Osteocyte (in vitro differentiated cells): ENCODE data around the gene SLC11A1. TPM values are rescaled to one million over a fixed set of nuclear protein-coding genes. Genes with fewer than 3 reads are reported as not detected.

Experiments used
- DNase-seq: peaks from one replicate; pipeline ENCODE4 v3.0.0; 2021; ENCODE audit warnings: mixed read lengths; ENCODE audit not compliant: unreplicated experiment; ENCODE audit errors: extremely low spot score
- H3K27ac Mint-ChIP-seq: one replicate; pipeline ENCODE4 v1.8.0; 2021; ENCODE audit warnings: mild to moderate bottlenecking, mixed read lengths; ENCODE audit not compliant: unreplicated experiment
- H3K27me3 Mint-ChIP-seq: one replicate; pipeline ENCODE4 v1.8.0; 2021; ENCODE audit warnings: mixed read lengths; ENCODE audit not compliant: unreplicated experiment
- H3K36me3 Mint-ChIP-seq: one replicate; pipeline ENCODE4 v1.8.0; 2021; ENCODE audit warnings: mixed read lengths; ENCODE audit not compliant: unreplicated experiment
- H3K4me1 Mint-ChIP-seq: one replicate; pipeline ENCODE4 v1.8.0; 2021; ENCODE audit warnings: mixed read lengths; ENCODE audit not compliant: unreplicated experiment
- H3K4me3 Mint-ChIP-seq: one replicate; pipeline ENCODE4 v1.8.0; 2021; ENCODE audit warnings: mild to moderate bottlenecking, moderate library complexity, mixed read lengths; ENCODE audit not compliant: unreplicated experiment
- H3K9me3 Mint-ChIP-seq: one replicate; pipeline ENCODE4 v1.8.0; 2021; ENCODE audit warnings: mixed read lengths; ENCODE audit not compliant: unreplicated experiment
- total RNA-seq: library from RNA; stranded (reverse); gene quantifications from 2 replicates; pipeline ENCODE4 v1.2.1, GENCODE V29; 2021
- TF ChIP-seq, protein P1 (sequence below): fragments of 200-600 bp; sonication (generic); IDR thresholded peaks from 2 replicates; pipeline ENCODE4 v1.5.0; 2021; ENCODE audit warnings: antibody characterized with exemption, mild to moderate bottlenecking, moderate library complexity

Gene SLC11A1
- total RNA-seq, 1 donor from 2014 or later: 0.16 TPM

DNA sequence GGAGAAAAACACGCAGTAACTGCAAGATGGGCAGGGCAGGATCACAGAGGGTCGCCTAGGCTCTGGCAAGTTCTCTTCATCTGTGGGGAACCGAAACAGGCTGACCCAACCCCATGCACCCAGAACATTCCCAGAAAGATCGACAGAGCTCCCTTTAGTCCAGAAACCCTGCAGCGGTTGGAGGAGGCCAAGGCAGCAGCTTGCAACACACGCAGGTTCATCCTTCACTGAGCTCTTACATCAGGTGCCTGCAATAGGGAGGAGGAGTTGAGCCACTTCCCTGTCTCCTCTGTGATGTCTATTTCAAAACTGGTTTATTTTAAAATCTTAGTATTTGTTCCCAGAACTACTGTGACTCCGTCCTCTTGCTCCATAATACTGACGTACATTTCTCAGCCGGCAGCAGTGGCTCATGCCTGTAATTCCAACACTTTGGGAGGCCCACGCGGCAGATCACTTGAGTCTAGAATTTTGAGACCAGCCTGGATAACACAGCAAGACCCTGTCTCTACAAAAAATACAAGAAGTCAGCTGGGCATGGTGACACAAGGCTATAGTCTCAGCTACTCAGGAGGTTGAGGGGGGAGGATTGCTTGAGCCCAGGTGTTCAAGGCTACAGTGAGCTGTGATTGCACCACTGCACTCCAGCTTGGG is 11.5 kb upstream of the SLC11A1 start:
- Mint-ChIP-seq H3K9me3 (no peaks in the 10 kb centered on the region), H3K4me3 (no peak overlapping the region), H3K27ac (no peak overlapping the region), H3K27me3 (no peaks in the 10 kb centered on the region), H3K36me3 (no peaks in the 10 kb centered on the region), H3K4me1 (peaks cover 5% of the 10 kb centered on the region)
- no peak for DNase-seq
- TF ChIP-seq, protein P1, sequence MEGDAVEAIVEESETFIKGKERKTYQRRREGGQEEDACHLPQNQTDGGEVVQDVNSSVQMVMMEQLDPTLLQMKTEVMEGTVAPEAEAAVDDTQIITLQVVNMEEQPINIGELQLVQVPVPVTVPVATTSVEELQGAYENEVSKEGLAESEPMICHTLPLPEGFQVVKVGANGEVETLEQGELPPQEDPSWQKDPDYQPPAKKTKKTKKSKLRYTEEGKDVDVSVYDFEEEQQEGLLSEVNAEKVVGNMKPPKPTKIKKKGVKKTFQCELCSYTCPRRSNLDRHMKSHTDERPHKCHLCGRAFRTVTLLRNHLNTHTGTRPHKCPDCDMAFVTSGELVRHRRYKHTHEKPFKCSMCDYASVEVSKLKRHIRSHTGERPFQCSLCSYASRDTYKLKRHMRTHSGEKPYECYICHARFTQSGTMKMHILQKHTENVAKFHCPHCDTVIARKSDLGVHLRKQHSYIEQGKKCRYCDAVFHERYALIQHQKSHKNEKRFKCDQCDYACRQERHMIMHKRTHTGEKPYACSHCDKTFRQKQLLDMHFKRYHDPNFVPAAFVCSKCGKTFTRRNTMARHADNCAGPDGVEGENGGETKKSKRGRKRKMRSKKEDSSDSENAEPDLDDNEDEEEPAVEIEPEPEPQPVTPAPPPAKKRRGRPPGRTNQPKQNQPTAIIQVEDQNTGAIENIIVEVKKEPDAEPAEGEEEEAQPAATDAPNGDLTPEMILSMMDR: no peak

DNA sequence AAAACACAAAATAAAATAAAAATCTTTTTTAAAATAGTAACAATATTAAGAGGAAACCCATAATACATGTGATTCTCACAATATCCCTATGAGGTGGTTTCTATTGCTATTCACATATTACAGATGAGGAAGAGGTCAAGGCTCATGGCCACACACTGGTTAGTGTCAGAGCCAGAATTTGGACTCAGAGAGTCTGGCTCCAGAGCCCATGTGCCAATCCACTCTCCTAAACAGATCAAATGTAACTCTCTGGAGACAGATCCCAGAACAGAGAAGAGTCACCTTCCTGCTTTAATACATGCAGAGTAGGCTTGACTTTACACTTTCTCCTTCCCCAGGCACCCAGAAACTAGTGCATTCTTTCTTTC is 10.1 kb upstream of the SLC11A1 start:
- Mint-ChIP-seq H3K4me1 (peaks cover 5% of the 10 kb centered on the region), H3K4me3 (no peak overlapping the region), H3K9me3 (no peaks in the 10 kb centered on the region), H3K27me3 (no peaks in the 10 kb centered on the region), H3K36me3 (no peaks in the 10 kb centered on the region), H3K27ac (no peak overlapping the region)
- TF ChIP-seq, protein P1: no peak
- DNase-seq: no peak

DNA sequence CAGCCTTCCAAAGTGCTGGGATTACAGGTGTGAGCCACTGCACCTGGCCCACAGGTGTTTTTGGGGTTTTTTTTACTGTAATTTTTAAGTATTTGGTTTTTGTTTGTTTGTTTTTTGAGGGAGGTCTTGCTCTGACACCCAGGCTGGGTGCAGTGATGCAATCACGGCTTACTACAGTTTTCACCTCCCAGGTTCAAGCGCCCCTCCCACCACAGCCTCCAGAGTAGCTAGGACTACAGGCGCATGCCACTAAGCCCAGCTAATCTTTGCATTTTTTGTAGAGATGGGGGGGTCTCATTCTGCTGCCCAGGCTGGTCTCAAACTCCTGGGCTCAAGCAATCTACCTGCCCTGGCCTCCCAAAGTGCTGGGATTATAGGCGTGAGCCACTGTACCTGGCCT is 7.3 kb upstream of the SLC11A1 start:
- Mint-ChIP-seq H3K4me1 (peaks cover 4% of the 10 kb centered on the region), H3K27ac (no peak overlapping the region), H3K4me3 (no peak overlapping the region), H3K36me3 (no peaks in the 10 kb centered on the region), H3K27me3 (peaks cover 8% of the 10 kb centered on the region), H3K9me3 (no peaks in the 10 kb centered on the region)
- no peak for DNase-seq
- TF ChIP-seq, protein P1: no peak

DNA sequence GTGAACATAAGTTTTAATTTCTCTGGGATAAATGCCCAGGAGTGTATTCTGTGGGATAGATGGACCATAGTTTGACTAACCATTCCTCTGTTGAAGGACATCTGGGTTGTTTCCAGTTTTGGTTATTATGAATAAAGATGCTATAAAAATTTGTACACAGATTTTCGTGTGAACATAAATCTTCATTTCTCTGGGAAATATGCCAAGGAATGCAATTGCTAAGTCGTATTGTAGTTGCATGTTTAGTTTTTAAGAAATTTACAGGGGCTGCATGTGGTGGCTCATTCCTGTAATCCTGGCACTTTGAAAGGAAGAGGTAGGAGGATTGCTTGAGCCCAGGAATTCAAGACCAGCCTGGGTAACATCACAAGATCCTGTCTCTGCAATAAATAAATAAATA is 6.9 kb upstream of the SLC11A1 start:
- DNase-seq: no peak
- no peak overlapping the region for H3K4me3 Mint-ChIP-seq
- H3K36me3 Mint-ChIP-seq: no peaks in the 10 kb centered on the region
- TF ChIP-seq, protein P1: no peak
- H3K27me3 Mint-ChIP-seq: peaks cover 11% of the 10 kb centered on the region
- no peak overlapping the region for H3K27ac Mint-ChIP-seq
- H3K9me3 Mint-ChIP-seq: no peaks in the 10 kb centered on the region
- H3K4me1 Mint-ChIP-seq: peaks cover 4% of the 10 kb centered on the region

DNA sequence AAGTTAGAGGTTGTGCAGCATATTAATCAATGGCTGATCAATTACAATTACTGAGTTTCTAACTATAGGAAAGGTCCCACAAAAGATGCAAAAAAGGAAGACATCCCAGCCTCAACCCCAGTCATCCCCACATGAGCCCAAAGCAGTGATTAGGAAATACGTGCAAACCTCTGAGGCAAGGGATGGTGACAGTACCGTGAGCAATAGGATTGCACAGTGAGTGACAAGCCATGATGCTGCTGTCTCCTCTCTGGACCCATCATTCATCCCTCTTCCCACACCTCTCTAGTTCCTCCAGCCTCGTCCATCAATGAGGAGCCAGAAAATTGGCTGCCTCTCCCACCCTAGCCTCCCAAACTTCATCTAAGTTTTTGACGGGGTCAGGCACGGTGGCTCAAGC is 4.0 kb upstream of the SLC11A1 start:
- H3K36me3 Mint-ChIP-seq: no peaks in the 10 kb centered on the region
- no peak overlapping the region for H3K27ac Mint-ChIP-seq
- TF ChIP-seq, protein P1: no peak
- no peaks in the 10 kb centered on the region for H3K9me3 Mint-ChIP-seq
- H3K4me1 Mint-ChIP-seq: peaks cover 2% of the 10 kb centered on the region
- DNase-seq: no peak
- peaks cover 15% of the 10 kb centered on the region for H3K27me3 Mint-ChIP-seq
- H3K4me3 Mint-ChIP-seq: no peak overlapping the region
